ENCODE data around the gene VAV2.

The VAV2 gene

GRCh38 chr9:133852431-133852830, 139.7 kb downstream of the VAV2 start:
- no peak for DNase-seq (ENCODE audit: low read depth)

- DNase-seq (ENCODE audit: low read depth), result no peak
Observed at GRCh38 chr9:133851693-133852092, 140.4 kb downstream of the VAV2 start.

- no peak for DNase-seq (ENCODE audit: low read depth)
Observed at GRCh38 chr9:133850937-133851336, 141.2 kb downstream of the VAV2 start.

- DNase-seq (ENCODE audit: low read depth), result no peak
Observed at GRCh38 chr9:133850161-133850560, 142.0 kb downstream of the VAV2 start.

GRCh38 chr9:133849110-133849670, 142.9 kb downstream of the VAV2 start:
- DNase-seq (ENCODE audit: low read depth), result no peak

- no peak for DNase-seq (ENCODE audit: low read depth)
Observed at GRCh38 chr9:133848471-133849109, 143.5 kb downstream of the VAV2 start.

- DNase-seq (ENCODE audit: low read depth), result no peak
Observed at GRCh38 chr9:133846483-133847090, 145.5 kb downstream of the VAV2 start.

GRCh38 chr9:133845440-133845839, 146.7 kb downstream of the VAV2 start:
- no peak for DNase-seq (ENCODE audit: low read depth)

- DNase-seq (ENCODE audit: low read depth), result no peak
Observed at GRCh38 chr9:133844881-133845410, 147.2 kb downstream of the VAV2 start.

- no peak for DNase-seq (ENCODE audit: low read depth)
Observed at GRCh38 chr9:133844398-133844784, 147.7 kb downstream of the VAV2 start.

- no peak for DNase-seq (ENCODE audit: low read depth)
Observed at GRCh38 chr9:133843751-133844397, 148.2 kb downstream of the VAV2 start.

GRCh38 chr9:133843250-133843649, 148.9 kb downstream of the VAV2 start:
- no peak for DNase-seq (ENCODE audit: low read depth)

GRCh38 chr9:133842721-133843227, 149.3 kb downstream of the VAV2 start:
- no peak for DNase-seq (ENCODE audit: low read depth)

- no peak for DNase-seq (ENCODE audit: low read depth)
Observed at GRCh38 chr9:133842174-133842573, 149.9 kb downstream of the VAV2 start.

GRCh38 chr9:133841167-133841812, 150.8 kb downstream of the VAV2 start:
- no peak for DNase-seq (ENCODE audit: low read depth)

- DNase-seq (ENCODE audit: low read depth), result no peak
Observed at GRCh38 chr9:133839822-133840329, 152.2 kb downstream of the VAV2 start.

GRCh38 chr9:133838859-133839507, 153.1 kb downstream of the VAV2 start:
- DNase-seq (ENCODE audit: low read depth), result no peak

- no peak for DNase-seq (ENCODE audit: low read depth)
Observed at GRCh38 chr9:133837627-133838597, 154.2 kb downstream of the VAV2 start.

- DNase-seq (ENCODE audit: low read depth), result no peak
Observed at GRCh38 chr9:133836818-133837217, 155.3 kb downstream of the VAV2 start.

All from stimulated activated CD8-positive, alpha-beta memory T cell treated with anti-CD3 and anti-CD28 coated beads, Interleukin-12 subunit alpha, Interleukin-12 subunit beta, amount 100 ng/mL, for 1 hour (primary cell).